GM12878 (cell line): ENCODE results near the gene TMED5. TPM values are rescaled to one million over a fixed set of nuclear protein-coding genes. Genes with fewer than 3 reads are reported as not detected.

Experiments used
- ATAC-seq: fragments of 200-7000 bp; cut with Tn5 transposase; 3 replicates; pipeline ENCODE4 v1.9.1; 2020; ENCODE audit warnings: mild to moderate bottlenecking, moderate library complexity
- BruUV-seq: library from RNA; stranded (reverse); fragments of 400-500 nt; replicated peaks from 2 replicates; lab custom pipeline; 2021; lab: Mats Ljungman, UMichigan
- CTCF ChIA-PET: fragments of 300-600 bp; sonication (Branson Sonifier 250); formaldehyde crosslinking; extraction: SDS; loops from one replicate; lab custom pipeline; 2021; ENCODE audit warnings: inconsistent platforms; lab: Yijun Ruan, JAX
- POLR2A ChIA-PET: fragments of 350-600 bp; formaldehyde crosslinking; extraction: SDS; loops from one replicate; lab custom pipeline; 2021; ENCODE audit warnings: inconsistent platforms; lab: Charles Lee
- RAD21 ChIA-PET: fragments of 300-600 bp; sonication (Branson Sonifier 250); formaldehyde crosslinking; loops from one replicate; lab custom pipeline; 2023; ENCODE audit warnings: antibody characterized with exemption; ENCODE audit not compliant: unreplicated experiment; lab: Charles Lee
- SMC1A ChIA-PET: fragments of 300-600 bp; sonication (Branson Sonifier 250); formaldehyde crosslinking; loops from one replicate; lab custom pipeline; 2023; ENCODE audit not compliant: unreplicated experiment, uncharacterized antibody; lab: Charles Lee
- DNase-seq: peaks from one replicate; pipeline ENCODE4 v3.0.0-alpha.2; 2011; ENCODE audit warnings: low read depth, low spot score
- FAIRE-seq: peaks from 3 replicates; lab custom pipeline; 2011; peaks lifted over from hg19 to GRCh38; lab: Jason Lieb, UNC
- H2AFZ ChIP-seq: 2 replicates; pipeline ENCODE4 v1.6.0; 2011; ENCODE audit warnings: low read depth, low read length, control low read depth; ENCODE audit not compliant: control insufficient read depth
- H3K27ac ChIP-seq: 2 replicates; pipeline ENCODE4 v1.5.1; 2011; ENCODE audit warnings: control low read depth; ENCODE audit not compliant: control insufficient read depth, insufficient read depth
- H3K27me3 ChIP-seq, 2 experiments: replicated peaks in 1 of 2; 2 replicates each; pipeline versions ENCODE4 v1.6.0 to v1.6.1; 2011; ENCODE audit warnings: low read length in 1 of 2; ENCODE audit not compliant: control insufficient read depth in 2 of 2, insufficient read depth in 2 of 2
- H3K36me3 ChIP-seq, 2 experiments: 2 replicates each; pipeline ENCODE4 v1.5.1; 2011; ENCODE audit warnings: low read length in 1 of 2; ENCODE audit not compliant: control insufficient read depth in 2 of 2, insufficient read depth in 2 of 2
- H3K4me1 ChIP-seq: 2 replicates; pipeline ENCODE4 v1.6.1; 2011; ENCODE audit warnings: mild to moderate bottlenecking, low read length, moderate library complexity, mixed read lengths; ENCODE audit not compliant: control insufficient read depth, insufficient read depth
- H3K4me2 ChIP-seq: 2 replicates; pipeline ENCODE4 v1.6.0; 2011; ENCODE audit warnings: control low read depth; ENCODE audit not compliant: control insufficient read depth, insufficient read depth
- H3K4me3 ChIP-seq: fragments of 200-600 bp; sonication (generic); 2 replicates; pipeline ENCODE4 v1.5.1; 2016
- H3K79me2 ChIP-seq: 2 replicates; pipeline ENCODE4 v1.6.0; 2011; ENCODE audit warnings: low read length; ENCODE audit not compliant: control insufficient read depth, insufficient read depth
- H3K9ac ChIP-seq: 2 replicates; pipeline ENCODE4 v1.8.0; 2011; ENCODE audit warnings: low read length, control low read depth, mixed read lengths; ENCODE audit not compliant: control insufficient read depth, insufficient read depth
- H3K9me3 ChIP-seq: replicated peaks from 3 replicates; pipeline ENCODE4 v1.5.1; 2011; ENCODE audit warnings: mild to moderate bottlenecking, low read length; ENCODE audit not compliant: control insufficient read depth, insufficient read depth
- H4K20me1 ChIP-seq: 2 replicates; pipeline ENCODE4 v1.6.0; 2011; ENCODE audit not compliant: control insufficient read depth, insufficient read depth
- ASH2L ChIP-seq: fragments of 300-600, 200-600 bp; sonication (generic); IDR thresholded peaks from 2 replicates; pipeline ENCODE4 v1.6.1; 2017; ENCODE audit warnings: low read depth, mild to moderate bottlenecking, borderline replicate concordance
- ATF7 ChIP-seq: fragments of 450-650 bp; IDR thresholded peaks from 2 replicates; pipeline ENCODE4 v1.6.1; 2016; ENCODE audit warnings: low read depth, mild to moderate bottlenecking
- CBX3 ChIP-seq: fragments of 200-600 bp; sonication (generic); IDR thresholded peaks from 2 replicates; pipeline ENCODE4 v1.6.1; 2016; ENCODE audit warnings: low read depth, borderline replicate concordance
- CBX5 ChIP-seq: sonication (generic); IDR thresholded peaks from 2 replicates; pipeline ENCODE4 v1.6.1; 2016; ENCODE audit warnings: low read depth, moderate library complexity, mild to moderate bottlenecking, inconsistent platforms
- FOXM1 ChIP-seq: IDR thresholded peaks from 2 replicates; pipeline ENCODE4 v1.6.1; 2012; ENCODE audit warnings: low read depth, mild to moderate bottlenecking, inconsistent platforms, low read length, moderate library complexity
- GABPA ChIP-seq: IDR thresholded peaks from 2 replicates; pipeline ENCODE4 v1.6.1; 2014; ENCODE audit warnings: antibody characterized with exemption, low read depth, mild to moderate bottlenecking, inconsistent platforms
- IKZF1 ChIP-seq: fragments of 450-650 bp; conservative IDR thresholded peaks from 2 replicates; pipeline ENCODE4 v1.6.1; 2017; ENCODE audit warnings: antibody characterized with exemption, mild to moderate bottlenecking
- MYB ChIP-seq: fragments of 150-350 bp; IDR thresholded peaks from 2 replicates; pipeline ENCODE4 v1.6.1; 2014; ENCODE audit warnings: mild to moderate bottlenecking, low read depth, low read length, borderline replicate concordance
- PML ChIP-seq: IDR thresholded peaks from 2 replicates; pipeline ENCODE4 v1.6.1; 2012; ENCODE audit warnings: low read length, inconsistent platforms
- POU2F2 ChIP-seq: IDR thresholded peaks from 3 replicates; pipeline ENCODE4 v1.6.1; 2011; ENCODE audit warnings: low read depth, mild to moderate bottlenecking, low read length, borderline replicate concordance
- RB1 ChIP-seq: fragments of 450-650 bp; formaldehyde crosslinking; IDR thresholded peaks from 2 replicates; pipeline ENCODE4 v1.6.1; 2017; ENCODE audit warnings: mild to moderate bottlenecking, borderline replicate concordance
- RELA ChIP-seq: fragments of 450-650 bp; IDR thresholded peaks from 2 replicates; pipeline ENCODE4 v1.8.0; 2014; ENCODE audit warnings: borderline replicate concordance; ENCODE audit not compliant: partially characterized antibody
- RUNX3 ChIP-seq: IDR thresholded peaks from 2 replicates; pipeline ENCODE4 v1.6.1; 2012; ENCODE audit warnings: low read length, inconsistent platforms
- TCF12 ChIP-seq: IDR thresholded peaks from 2 replicates; pipeline ENCODE4 v1.6.1; 2011; ENCODE audit warnings: low read depth, mild to moderate bottlenecking, low read length
- TCF3 ChIP-seq: IDR thresholded peaks from 2 replicates; pipeline ENCODE4 v1.6.1; 2012; ENCODE audit warnings: low read depth, mild to moderate bottlenecking, low read length, borderline replicate concordance; ENCODE audit not compliant: insufficient read depth
- WRNIP1 ChIP-seq: IDR thresholded peaks from 2 replicates; pipeline ENCODE4 v1.6.1; 2011; ENCODE audit warnings: low read depth, low read length, improper control_type of control experiment, borderline replicate concordance
- YBX1 ChIP-seq: fragments of 450-650 bp; IDR thresholded peaks from 2 replicates; pipeline ENCODE4 v1.6.1; 2016; ENCODE audit warnings: antibody characterized with exemption
- ZNF274 ChIP-seq: IDR thresholded peaks from one replicate; pipeline ENCODE4 v1.8.0; 2011; ENCODE audit not compliant: insufficient read length, insufficient read depth
- WGBS: methylation state at CpG from one replicate; pipeline ENCODE4 v1.1.6; 2016; ENCODE audit warnings: low lambda C conversion rate; ENCODE audit not compliant: insufficient replicate concordance, insufficient coverage; ENCODE audit errors: missing lambda C conversion rate; 5-methylcytosine and 5-hydroxymethylcytosine counted together
- in situ Hi-C: fragments of 300-500 bp; cut with MboI; formaldehyde crosslinking; loops from 9 replicates; pipeline ENCODE4 v1.14.3; 2018; ENCODE audit warnings: mixed read lengths
- intact Hi-C: fragments of 100-400 bp; cut with micrococcal nuclease; formaldehyde crosslinking; loops from one replicate; pipeline ENCODE4 v1.14.2; 2022; ENCODE audit not compliant: unreplicated experiment
- polyA plus RNA-seq, 11 experiments: library from polyadenylated mRNA; depleted of rRNA in 4 of 11; unstranded in 6 of 11; stranded (reverse) in 5 of 11; fragments of >200 nt; fragmentation: Nextera tagmentation in 4 of 11; fragmentation: Illumina TruSeq in 1 of 11; extraction: Ambion mirVana in 4 of 11; extraction: Trizol in 1 of 11; gene quantifications; 1 replicate in 1 of 11; 2 replicates in 10 of 11; pipeline versions ENCODE4 v1.2.1 to v1.2.3, GENCODE V29; 2011 to 2016; ENCODE audit warnings: inconsistent platforms in 2 of 11, missing spikeins in 2 of 11, low read depth in 1 of 11
- total RNA-seq, 4 experiments: library from RNA; depleted of rRNA in 3 of 4; stranded (reverse); fragments of >200 nt in 3 of 4; fragmentation: Illumina TruSeq in 1 of 4; extraction: Trizol in 1 of 4; gene quantifications; 2 replicates each; pipeline versions ENCODE4 v1.2.1 to v1.2.3, GENCODE V29; 2013 to 2021
- TF ChIP-seq, protein P1 (sequence below): fragments of 450-650 bp; IDR thresholded peaks from 2 replicates; pipeline ENCODE4 v1.6.1; 2014; ENCODE audit warnings: mild to moderate bottlenecking

The TMED5 gene
- total and polyA plus RNA-seq, 10 of the 15 experiments (the other 5 are each of a cell fraction or from before 2014, with no cell fraction given) = 18.5 to 80.6 (median 54.0) TPM

DNA sequence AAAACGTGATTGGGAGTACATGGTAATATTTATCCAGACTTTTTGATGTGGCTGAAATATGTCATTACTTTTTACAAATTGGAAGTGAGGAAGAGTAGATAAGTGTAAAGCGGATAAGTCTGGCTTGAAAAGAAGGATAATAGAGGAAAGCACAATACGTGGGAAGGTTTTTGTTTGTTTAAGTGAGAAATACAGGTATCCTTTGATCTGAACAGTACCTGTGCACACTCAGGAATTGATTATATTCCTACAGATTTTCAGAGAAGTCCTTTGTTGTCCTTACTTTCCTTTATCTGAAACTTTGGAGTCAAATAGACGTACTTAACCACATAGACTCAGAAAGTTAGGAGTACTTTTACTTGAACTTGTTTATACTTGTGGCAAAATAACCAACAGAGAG lies 20.5 kb upstream of the TMED5 start:
- intact Hi-C loops = no loop called here
- no peak for ATAC-seq

More for the DNA sequence above, 20.5 kb upstream of the TMED5 start:
- H3K4me3 ChIP-seq = no peak overlapping the region
- H3K27me3 ChIP-seq = no peaks in the 10 kb centered on the region
- no peak overlapping the region for H2AFZ ChIP-seq
- peaks cover 5 to 6% of the 10 kb centered on the region in 2 experiments; a peak in 3 of 4 replicates for H3K36me3 ChIP-seq
- H3K4me1 ChIP-seq = no peaks in the 10 kb centered on the region
- ChIA-PET CTCF (no interaction called here), POLR2A (interaction anchor here (0.5 to 1.0 kb wide), 2 partner anchors 18 to 22 kb away, joined by 3 to 4 read pairs; no protein-coding TSS in a partner anchor), SMC1A (interaction anchor here (1.0 kb wide), 1 partner anchor 120 kb away, joined by 4 read pairs; no protein-coding TSS in a partner anchor), RAD21 (no interaction called here)
- in situ Hi-C loops = no loop called here
- TF ChIP-seq TCF12 (no peak), IKZF1 (no peak), ZNF274 (no peak), WRNIP1 (no peak), RB1 (no peak), ATF7 (no peak), FOXM1 (no peak), MYB (no peak), RUNX3 (no peak), PML (no peak), ASH2L (no peak), CBX3 (no peak), YBX1 (no peak), POU2F2 (no peak), TCF3 (no peak), RELA (no peak), GABPA (no peak), CBX5 (no peak)
- TF ChIP-seq, protein P1, sequence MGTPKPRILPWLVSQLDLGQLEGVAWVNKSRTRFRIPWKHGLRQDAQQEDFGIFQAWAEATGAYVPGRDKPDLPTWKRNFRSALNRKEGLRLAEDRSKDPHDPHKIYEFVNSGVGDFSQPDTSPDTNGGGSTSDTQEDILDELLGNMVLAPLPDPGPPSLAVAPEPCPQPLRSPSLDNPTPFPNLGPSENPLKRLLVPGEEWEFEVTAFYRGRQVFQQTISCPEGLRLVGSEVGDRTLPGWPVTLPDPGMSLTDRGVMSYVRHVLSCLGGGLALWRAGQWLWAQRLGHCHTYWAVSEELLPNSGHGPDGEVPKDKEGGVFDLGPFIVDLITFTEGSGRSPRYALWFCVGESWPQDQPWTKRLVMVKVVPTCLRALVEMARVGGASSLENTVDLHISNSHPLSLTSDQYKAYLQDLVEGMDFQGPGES = no peak
- no peak for FAIRE-seq
- H3K27ac ChIP-seq = no peak overlapping the region
- 98% methylated on average over 4 of the region's 4 CpGs for WGBS
- no peaks in the 10 kb centered on the region for H3K9me3 ChIP-seq
- no TSS peak for BruUV-seq
- H3K4me2 ChIP-seq = no peak overlapping the region
- no peak for DNase-seq
- H3K79me2 ChIP-seq = no peaks in the 10 kb centered on the region
- no peak overlapping the region for H3K9ac ChIP-seq
- no peaks in the 10 kb centered on the region for H4K20me1 ChIP-seq
